A673 (cell line): Measurements from ENCODE around the gene FOXG1. TPM values are rescaled to one million over a fixed set of nuclear protein-coding genes. Genes with fewer than 3 reads are reported as not detected.

ENCODE experiments used
- BruUV-seq: library from RNA; stranded (reverse); fragments of 400-500 nt; replicated peaks from 2 replicates; lab custom pipeline; 2021; lab: Mats Ljungman, UMichigan
- CTCF ChIA-PET: fragments of 300-600 bp; sonication (Branson Sonifier 250); formaldehyde crosslinking; loops from one replicate; lab custom pipeline; 2022; ENCODE audit warnings: antibody characterized with exemption; lab: Charles Lee
- POLR2A ChIA-PET: fragments of 300-600 bp; sonication (Branson Sonifier 250); formaldehyde crosslinking; loops from one replicate; lab custom pipeline; 2022; ENCODE audit warnings: antibody characterized with exemption; ENCODE audit not compliant: low non-redundant PET; lab: Charles Lee
- DNase-seq: peaks from one replicate; pipeline ENCODE4 v3.0.0-alpha.2; 2015; ENCODE audit warnings: low spot score
- H3K27ac ChIP-seq: fragments of 200-600 bp; sonication (generic); 2 replicates; pipeline ENCODE4 v1.5.1; 2016; ENCODE audit warnings: mixed run types, low read depth, mild to moderate bottlenecking, mixed read lengths, antibody characterized with exemption, low read length; ENCODE audit not compliant: poor library complexity, severe bottlenecking
- H3K27me3 ChIP-seq: fragments of 200-600 bp; sonication (generic); replicated peaks from 2 replicates; pipeline ENCODE4 v1.6.1; 2017; ENCODE audit warnings: mixed run types, low read depth, mild to moderate bottlenecking, mixed read lengths, antibody characterized with exemption, low read length; ENCODE audit not compliant: insufficient read depth, poor library complexity
- H3K36me3 ChIP-seq: fragments of 200-600 bp; sonication (generic); 2 replicates; pipeline ENCODE4 v1.6.1; 2016; ENCODE audit warnings: mixed run types, mild to moderate bottlenecking, mixed read lengths, antibody characterized with exemption, low read length; ENCODE audit not compliant: insufficient read depth, poor library complexity, severe bottlenecking
- H3K4me1 ChIP-seq: fragments of 200-600 bp; sonication (generic); 2 replicates; pipeline ENCODE4 v1.6.1; 2017; ENCODE audit warnings: mixed run types, mild to moderate bottlenecking, mixed read lengths, antibody characterized with exemption, low read length; ENCODE audit not compliant: insufficient read depth, poor library complexity, severe bottlenecking
- H3K4me3 ChIP-seq: fragments of 200-600 bp; sonication (generic); 2 replicates; pipeline ENCODE4 v1.5.1; 2016; ENCODE audit warnings: low read depth, mixed run types, mild to moderate bottlenecking, mixed read lengths, low read length; ENCODE audit not compliant: poor library complexity, severe bottlenecking
- H3K9me3 ChIP-seq: fragments of 200-600 bp; sonication (generic); 2 replicates; pipeline ENCODE4 v1.6.1; 2016; ENCODE audit warnings: mixed run types, low read depth, mild to moderate bottlenecking, mixed read lengths, antibody characterized with exemption, low read length; ENCODE audit not compliant: poor library complexity, severe bottlenecking
- CTCF ChIP-seq: fragments of 300-800, 200-600 bp; sonication (generic); conservative IDR thresholded peaks from 2 replicates; pipeline ENCODE4 v1.5.1; 2017; ENCODE audit warnings: low read depth, mild to moderate bottlenecking, antibody characterized with exemption, low read length, moderate library complexity, mixed read lengths
- EZH2 ChIP-seq: fragments of 200-600 bp; sonication (generic); IDR thresholded peaks from 2 replicates; pipeline ENCODE4 v1.6.1; 2017; ENCODE audit warnings: borderline replicate concordance, low read depth, mild to moderate bottlenecking, mixed read lengths, antibody characterized with exemption, low read length; ENCODE audit not compliant: poor library complexity, severe bottlenecking
- intact Hi-C: fragments of 100-400 bp; cut with micrococcal nuclease; formaldehyde crosslinking; loops from one replicate; pipeline ENCODE4 v1.10.0; 2022; ENCODE audit not compliant: unreplicated experiment
- total RNA-seq: library from RNA; stranded (reverse); gene quantifications from 2 replicates; pipeline ENCODE4 v1.2.3, GENCODE V29; 2021

FOXG1 gene
- total RNA-seq, 1 experiment from 2014 or later, result not detected

DNA sequence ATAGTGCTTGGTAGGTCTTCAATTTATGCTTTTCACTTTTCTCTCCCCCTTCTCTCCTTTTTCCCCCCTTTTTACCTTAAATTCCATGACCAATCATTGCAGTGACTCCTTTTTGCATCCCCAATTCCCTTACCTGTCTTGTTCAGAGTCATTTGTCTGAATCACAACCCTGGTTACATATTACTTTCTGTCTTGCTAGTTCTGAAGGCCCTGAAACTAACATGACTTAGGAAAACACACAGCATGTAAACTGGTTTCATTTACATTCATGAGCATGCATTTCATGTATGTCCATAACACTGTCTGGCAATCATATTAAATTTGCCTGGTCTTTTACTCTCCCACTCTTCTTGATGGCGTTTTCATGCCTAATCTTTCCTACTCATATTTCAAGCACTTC, 20.3 kb upstream of the FOXG1 start:
- Histone ChIP-seq H3K4me1 (no peaks in the 10 kb centered on the region), H3K36me3 (no peaks in the 10 kb centered on the region), H3K27me3 (no peaks in the 10 kb centered on the region), H3K9me3 (no peaks in the 10 kb centered on the region), H3K27ac (no peak overlapping the region), H3K4me3 (no peak overlapping the region)
- DNase-seq, result no peak
- CTCF ChIA-PET, result no interaction called here
- intact Hi-C loops, result no loop called here
- TF ChIP-seq EZH2, result no peak
- TF ChIP-seq CTCF, result no peak
- no TSS peak for BruUV-seq
- POLR2A ChIA-PET, result no interaction called here

GRCh38 chr14:28751467-28752058, 15.0 kb upstream of the FOXG1 start:
- H3K4me3 ChIP-seq, result no peak overlapping the region
- intact Hi-C loops, result loop anchor here (1.0 to 10.0 kb wide), 4 partner anchors 786 to 1773 kb away; no protein-coding TSS in a partner anchor
- BruUV-seq, result no TSS peak
- H3K27ac ChIP-seq, result no peak overlapping the region
- no peak for TF ChIP-seq EZH2
- TF ChIP-seq CTCF, result peak; percentile 75
- H3K9me3 ChIP-seq, result no peaks in the 10 kb centered on the region
- no peaks in the 10 kb centered on the region for H3K4me1 ChIP-seq
- ChIA-PET CTCF (interaction anchor here (0.5 to 1.3 kb wide), 5 partner anchors 15 to 1620 kb away, joined by 3 to 7 read pairs (median 4); partner anchors contain the start of gene FOXG1), POLR2A (no interaction called here)
- H3K27me3 ChIP-seq, result peaks cover 23% of the 10 kb centered on the region
- peak; percentile 74 for DNase-seq
- no peaks in the 10 kb centered on the region for H3K36me3 ChIP-seq

GRCh38 chr14:28754209-28754985, 12.2 kb upstream of the FOXG1 start:
- Histone ChIP-seq H3K27ac (no peak overlapping the region), H3K9me3 (no peaks in the 10 kb centered on the region), H3K4me1 (no peaks in the 10 kb centered on the region), H3K4me3 (no peak overlapping the region), H3K27me3 (peaks cover 51% of the 10 kb centered on the region), H3K36me3 (no peaks in the 10 kb centered on the region)
- intact Hi-C loops, result loop anchor here (2.0 to 10.0 kb wide), 4 partner anchors 1250 to 1770 kb away; no protein-coding TSS in a partner anchor
- BruUV-seq, result no TSS peak
- peak; percentile 67 for DNase-seq
- TF ChIP-seq EZH2 (no peak), CTCF (peak; percentile 83)
- ChIA-PET POLR2A (no interaction called here), CTCF (interaction anchor here (1.2 kb wide), 1 partner anchor 1516 kb away, joined by 3 read pairs; no protein-coding TSS in a partner anchor)
